GM12801 (cell line): ENCODE measurements around the gene NIT1.

ENCODE experiments used
- CTCF ChIP-seq: IDR thresholded peaks from one replicate; pipeline ENCODE4 v1.5.1; 2011; ENCODE audit warnings: control low read depth; ENCODE audit not compliant: insufficient read length; ENCODE audit errors: extremely low read depth

The NIT1 gene

GRCh38 chr1:161092621-161093028 lies 25.3 kb upstream of the NIT1 start:
- no peak for TF ChIP-seq CTCF

DNA sequence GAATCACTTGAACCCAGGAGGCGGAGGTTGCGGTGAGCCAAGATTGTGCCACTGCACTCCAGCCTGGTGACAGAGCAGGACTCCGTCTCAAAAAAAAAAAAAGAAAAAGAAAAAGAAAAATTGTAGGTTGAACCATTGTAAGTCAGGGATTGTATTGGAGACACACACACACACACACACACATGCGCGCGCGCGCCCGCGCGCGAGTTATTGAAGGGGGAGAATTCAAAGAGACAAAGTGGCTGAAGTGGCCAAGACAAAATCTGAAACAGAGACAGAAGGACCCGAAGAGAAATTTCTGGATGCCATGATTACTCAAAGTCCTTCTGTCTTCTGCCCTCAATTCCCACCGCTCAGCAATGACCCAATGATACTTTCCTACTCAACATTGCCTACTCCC lies 23.4 kb upstream of the NIT1 start:
- no peak for TF ChIP-seq CTCF

DNA sequence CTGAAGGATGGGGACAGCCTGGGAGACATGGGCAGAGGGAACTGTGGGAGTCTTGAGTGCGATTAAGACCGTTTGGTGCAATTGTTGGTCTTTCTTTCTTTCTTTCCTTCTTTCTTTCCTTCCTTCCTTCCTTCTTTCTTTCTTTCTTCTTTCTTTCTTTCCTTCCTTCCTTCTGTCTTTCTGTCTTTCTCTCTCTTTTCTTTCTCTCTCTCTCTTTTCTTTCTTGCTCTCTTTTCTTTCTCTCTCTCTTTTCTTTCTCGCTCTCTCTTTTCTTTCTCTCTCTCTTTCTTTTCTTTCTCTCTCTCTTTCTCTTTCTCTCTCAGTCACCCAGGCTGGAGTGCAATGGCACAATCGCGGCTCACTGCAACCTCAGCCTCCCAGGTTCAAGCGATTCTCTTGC lies 22.7 kb upstream of the NIT1 start:
- no peak for TF ChIP-seq CTCF

- no peak for TF ChIP-seq CTCF
Observed at GRCh38 chr1:161096015-161096414, 21.9 kb upstream of the NIT1 start.

DNA sequence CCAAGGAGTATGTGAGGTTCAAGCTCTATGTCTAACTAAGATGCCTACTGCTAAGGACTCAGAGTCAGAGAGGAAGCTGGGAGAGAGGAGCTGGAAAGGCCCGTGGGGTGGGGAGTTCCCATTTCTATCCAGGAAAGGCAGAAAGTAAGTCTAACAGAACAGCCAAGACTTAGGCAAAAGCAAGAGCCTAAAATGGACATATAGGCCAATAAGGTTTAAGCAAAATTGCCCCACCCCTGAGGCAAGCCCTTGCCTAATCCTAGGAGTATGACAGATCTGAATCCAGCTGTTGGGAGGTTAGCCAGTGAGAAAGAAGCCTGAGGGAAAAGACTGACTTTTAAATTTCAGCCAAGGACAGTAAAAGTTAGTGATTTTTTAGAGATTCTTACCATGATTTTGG lies 21.4 kb upstream of the NIT1 start:
- TF ChIP-seq CTCF, result no peak

DNA sequence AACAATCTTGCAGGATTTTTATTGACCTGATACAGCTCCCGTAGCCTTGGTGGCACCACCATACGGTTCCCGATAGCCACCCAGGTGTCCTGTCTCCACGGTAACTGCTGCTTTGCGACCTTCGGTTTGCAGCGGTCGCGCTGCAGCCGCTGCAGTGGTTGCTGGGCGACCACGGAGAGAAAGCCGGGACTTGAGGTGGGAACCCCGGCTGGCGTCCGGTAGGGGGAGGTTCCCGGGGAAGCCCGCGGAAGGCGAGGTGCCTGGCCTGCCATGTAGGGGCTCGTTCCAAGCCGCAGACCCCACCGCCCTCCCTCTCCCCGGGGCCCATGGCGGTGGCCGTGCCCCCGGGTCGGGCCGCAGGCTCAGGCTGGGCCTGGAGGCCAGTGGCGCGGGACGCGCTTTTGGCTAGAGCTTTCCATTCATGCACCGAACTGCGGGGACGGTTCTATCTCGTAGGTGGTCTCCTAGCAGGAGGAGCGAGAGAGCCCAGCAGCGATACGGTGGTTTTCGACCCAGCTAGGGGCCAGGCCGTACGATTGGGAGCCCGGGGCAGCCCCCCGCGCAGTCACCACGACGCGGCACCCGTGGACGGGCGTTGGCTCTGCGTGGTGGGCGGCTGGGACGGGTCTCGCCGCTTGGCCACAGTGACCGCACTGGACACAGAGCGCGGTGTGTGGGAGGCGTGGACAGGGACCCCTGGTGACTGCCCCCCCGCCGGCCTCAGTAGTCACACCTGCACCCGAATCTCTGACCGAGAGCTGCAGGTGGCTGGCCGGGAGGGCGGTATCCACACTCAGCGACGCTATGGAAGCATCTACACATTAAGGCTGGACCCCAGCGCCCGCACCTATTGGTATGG lies 19.5 kb upstream of the NIT1 start, which contains the start of gene KLHDC9:
KLHDC9 (plus strand) TSS at position 152 of the 859 bp plus-strand sequence; CDS start at position 327, 175 bp downstream.
- TF ChIP-seq CTCF, result no peak

GRCh38 chr1:161099090-161099802 lies 18.7 kb upstream of the NIT1 start:
- TF ChIP-seq CTCF, result no peak
